Astrocyte of the cerebellum (primary cell): ENCODE results near the gene WNT3.
"Not testable (repeated sequence)": the region's sequence is repeated elsewhere in the genome, so short reads cannot be mapped to it uniquely, and the experiment has no call there.

ENCODE experiments used
- DNase-seq: peaks from one replicate; pipeline ENCODE4 v3.0.0-alpha.2; 2011; ENCODE audit warnings: low read depth
- H3K4me3 ChIP-seq: 2 replicates; pipeline ENCODE4 v1.5.1; 2011; ENCODE audit warnings: mild to moderate bottlenecking, low read depth, low read length, moderate library complexity
- CTCF ChIP-seq: IDR thresholded peaks from 2 replicates; pipeline ENCODE4 v1.5.1; 2012; ENCODE audit warnings: low read length, low read depth, moderate library complexity, mild to moderate bottlenecking; ENCODE audit errors: missing control alignments
- in situ Hi-C: cut with HindIII; loops from 2 replicates; pipeline ENCODE4 v1.10.0; 2017; ENCODE audit warnings: low sequenced_read_pairs

WNT3 gene

GRCh38 chr17:46770439-46770817 is 48.1 kb downstream of the WNT3 start:
- TF ChIP-seq CTCF = no peak
- H3K4me3 ChIP-seq = peak overlapping the region; percentile 37
- in situ Hi-C loops = no loop called here
- DNase-seq = no peak

GRCh38 chr17:46769531-46770438 is 48.7 kb downstream of the WNT3 start:
- no peak for TF ChIP-seq CTCF
- DNase-seq = no peak
- in situ Hi-C loops = no loop called here
- H3K4me3 ChIP-seq = no peak overlapping the region

GRCh38 chr17:46768896-46769295 is 49.6 kb downstream of the WNT3 start:
- in situ Hi-C loops, DNase-seq, H3K4me3 ChIP-seq: not testable (repeated sequence)

- TF ChIP-seq CTCF = no peak
- DNase-seq = no peak
- in situ Hi-C loops = no loop called here
- H3K4me3 ChIP-seq = no peak overlapping the region
These were observed 50.0 kb downstream of the WNT3 start for GRCh38 chr17:46768540-46768870.

- in situ Hi-C loops = no loop called here
- TF ChIP-seq CTCF = no peak
- DNase-seq = no peak
These were observed 51.7 kb downstream of the WNT3 start for GRCh38 chr17:46766493-46767491.

GRCh38 chr17:46765453-46765852 is 53.0 kb downstream of the WNT3 start:
- no peak overlapping the region for H3K4me3 ChIP-seq
- no peak for DNase-seq
- in situ Hi-C loops = no loop called here
- TF ChIP-seq CTCF = no peak

More at GRCh38 chr17:46766493-46767491, 51.7 kb downstream of the WNT3 start:
- H3K4me3 ChIP-seq = no peak overlapping the region
